ENCODE measurements around the gene TTLL5.

- no peak for TF ChIP-seq GATA2 (IDR thresholded peaks at IDR 0.05; ENCODE audit: low read depth, low read length)
- TF ChIP-seq GATA3 (IDR thresholded peaks at IDR 0.05; ENCODE audit: low read depth, low read length): no peak
Observed at GRCh38 chr14:75832621-75833297, 171.7 kb downstream of the TTLL5 start.
